Mesendoderm (in vitro differentiated cells): ENCODE measurements around the gene UNC79.

Source experiments
- DNase-seq: peaks from one replicate; pipeline ENCODE4 v3.0.0; 2013
- H2AK5ac ChIP-seq: 2 replicates; pipeline ENCODE4 v1.6.1; 2013; ENCODE audit warnings: low read length, inconsistent platforms
- H2BK120ac ChIP-seq: 2 replicates; pipeline ENCODE4 v1.6.1; 2013; ENCODE audit warnings: low read depth, mild to moderate bottlenecking, low read length, moderate library complexity, mixed read lengths
- H2BK15ac ChIP-seq: replicated peaks from 2 replicates; pipeline ENCODE4 v1.6.1; 2013; ENCODE audit warnings: low read depth, mild to moderate bottlenecking, moderate library complexity
- H2BK5ac ChIP-seq: 2 replicates; pipeline ENCODE4 v1.6.1; 2013; ENCODE audit warnings: low read length, inconsistent platforms
- H3K18ac ChIP-seq: 2 replicates; pipeline ENCODE4 v1.6.1; 2013; ENCODE audit warnings: mild to moderate bottlenecking, low read length, mixed read lengths
- H3K23ac ChIP-seq: one replicate; pipeline ENCODE4 v1.6.1; 2013; ENCODE audit warnings: low read length
- H3K27ac ChIP-seq: 2 replicates; pipeline ENCODE4 v1.5.1; 2013; ENCODE audit warnings: low read depth, mild to moderate bottlenecking, inconsistent platforms, low read length, moderate library complexity
- H3K27me3 ChIP-seq: 2 replicates; pipeline ENCODE4 v1.6.1; 2013; ENCODE audit warnings: low read length, control low read depth, mild to moderate bottlenecking, inconsistent platforms; ENCODE audit not compliant: insufficient read depth, poor library complexity
- H3K36me3 ChIP-seq: 2 replicates; pipeline ENCODE4 v1.6.1; 2013; ENCODE audit warnings: low read length, inconsistent platforms; ENCODE audit not compliant: control insufficient read depth, insufficient read depth
- H3K4ac ChIP-seq: one replicate; pipeline ENCODE4 v1.6.1; 2013; ENCODE audit warnings: low read depth, mild to moderate bottlenecking, low read length, moderate library complexity
- H3K4me1 ChIP-seq: 2 replicates; pipeline ENCODE4 v1.6.1; 2013; ENCODE audit warnings: low read depth, low read length, inconsistent platforms; ENCODE audit not compliant: control insufficient read depth
- H3K4me2 ChIP-seq: 2 replicates; pipeline ENCODE4 v1.6.1; 2013; ENCODE audit warnings: low read length
- H3K4me3 ChIP-seq: 2 replicates; pipeline ENCODE4 v1.5.1; 2013; ENCODE audit warnings: mild to moderate bottlenecking, low read length
- H3K56ac ChIP-seq: one replicate; pipeline ENCODE4 v1.6.1; 2013; ENCODE audit warnings: low read length
- H3K79me1 ChIP-seq: 2 replicates; pipeline ENCODE4 v1.6.1; 2013; ENCODE audit warnings: low read length, inconsistent platforms
- H3K79me2 ChIP-seq: 2 replicates; pipeline ENCODE4 v1.6.1; 2013; ENCODE audit warnings: mild to moderate bottlenecking, low read length; ENCODE audit not compliant: control insufficient read depth, insufficient read depth
- H3K9ac ChIP-seq: 2 replicates; pipeline ENCODE4 v1.6.1; 2013; ENCODE audit warnings: low read length, inconsistent platforms
- H4K5ac ChIP-seq: one replicate; pipeline ENCODE4 v1.6.1; 2013; ENCODE audit warnings: low read length
- H4K8ac ChIP-seq: one replicate; pipeline ENCODE4 v1.6.1; 2013; ENCODE audit warnings: low read depth, mild to moderate bottlenecking, control low read depth, low read length, moderate library complexity
- WGBS: extraction: QIAGEN DNeasy Blood & Tissue Kit; methylation state at CpG from one replicate; pipeline ENCODE4 v1.1.7; 2013; ENCODE audit warnings: low lambda C conversion rate, missing lambda C conversion rate; ENCODE audit not compliant: insufficient coverage; ENCODE audit errors: extremely low coverage; 5-methylcytosine and 5-hydroxymethylcytosine counted together

UNC79 gene

GRCh38 chr14:93683226-93683625, 252.5 kb downstream of the UNC79 start:
- no CpG with 5 or more reads among the region's 5 CpGs for WGBS
- Histone ChIP-seq H3K18ac (no peak overlapping the region), H4K8ac (no peak overlapping the region), H2AK5ac (no peak overlapping the region), H4K5ac (no peak overlapping the region), H3K4ac (no peak overlapping the region), H3K36me3 (no peaks in the 10 kb centered on the region), H3K9ac (no peak overlapping the region), H3K27ac (no peak overlapping the region), H3K27me3 (no peaks in the 10 kb centered on the region), H2BK15ac (no peak overlapping the region), H3K56ac (no peak overlapping the region), H2BK5ac (no peak overlapping the region), H3K4me2 (no peak overlapping the region), H3K79me2 (no peaks in the 10 kb centered on the region), H2BK120ac (no peak overlapping the region), H3K4me1 (peaks cover 7% of the 10 kb centered on the region), H3K79me1 (no peaks in the 10 kb centered on the region), H3K23ac (no peak overlapping the region), H3K4me3 (no peak overlapping the region)
- DNase-seq: peak; percentile 89

DNA sequence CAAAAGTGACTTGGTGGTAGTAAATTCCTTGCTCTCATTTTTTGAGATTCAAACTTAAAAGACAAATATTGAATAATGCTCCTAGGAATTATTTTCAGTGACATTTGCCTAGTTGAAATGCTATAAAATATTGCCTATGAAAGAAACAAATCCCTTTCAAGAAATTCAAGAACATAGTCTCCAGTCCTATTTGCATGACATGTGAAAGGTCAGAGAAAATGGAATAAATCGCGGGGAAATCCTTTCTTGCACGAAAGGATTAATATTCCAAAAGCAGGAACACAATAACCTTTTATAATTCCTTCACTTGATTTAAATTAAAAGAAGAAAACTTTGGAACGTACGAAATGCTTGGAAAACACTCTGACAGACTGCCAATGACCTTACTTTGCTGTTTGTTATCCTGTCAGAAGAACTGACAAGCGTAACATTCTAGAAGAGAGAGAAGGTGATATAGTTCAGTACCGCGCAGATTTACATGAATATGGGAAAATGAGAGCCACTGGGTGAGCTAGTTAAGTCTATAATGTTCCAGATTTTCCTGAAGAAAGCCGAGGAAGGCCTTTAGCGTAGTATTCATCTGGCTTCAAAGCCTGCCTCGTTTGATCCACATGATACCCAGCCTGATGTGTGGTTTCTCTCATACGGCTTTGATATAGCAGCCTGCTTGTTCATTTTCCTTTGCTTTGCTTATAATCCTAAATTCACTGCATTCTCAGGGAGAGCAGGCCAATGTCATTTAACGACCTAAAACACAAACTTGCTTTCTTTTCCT, 254.6 kb downstream of the UNC79 start:
- WGBS: no CpG with 5 or more reads among the region's 13 CpGs
- Histone ChIP-seq H3K36me3 (no peaks in the 10 kb centered on the region), H3K4ac (peak overlapping the region; percentile 43), H3K27ac (no peak overlapping the region), H2BK5ac (no peak overlapping the region), H2BK120ac (no peak overlapping the region), H3K27me3 (no peaks in the 10 kb centered on the region), H3K56ac (no peak overlapping the region), H3K4me1 (peaks cover 11% of the 10 kb centered on the region), H2AK5ac (no peak overlapping the region), H4K8ac (no peak overlapping the region), H3K23ac (no peak overlapping the region), H3K4me2 (no peak overlapping the region), H3K18ac (no peak overlapping the region), H3K79me1 (no peaks in the 10 kb centered on the region), H3K9ac (no peak overlapping the region), H3K79me2 (no peaks in the 10 kb centered on the region), H3K4me3 (no peak overlapping the region), H4K5ac (no peak overlapping the region), H2BK15ac (peak overlapping the region; percentile 85)
- DNase-seq: no peak

DNA sequence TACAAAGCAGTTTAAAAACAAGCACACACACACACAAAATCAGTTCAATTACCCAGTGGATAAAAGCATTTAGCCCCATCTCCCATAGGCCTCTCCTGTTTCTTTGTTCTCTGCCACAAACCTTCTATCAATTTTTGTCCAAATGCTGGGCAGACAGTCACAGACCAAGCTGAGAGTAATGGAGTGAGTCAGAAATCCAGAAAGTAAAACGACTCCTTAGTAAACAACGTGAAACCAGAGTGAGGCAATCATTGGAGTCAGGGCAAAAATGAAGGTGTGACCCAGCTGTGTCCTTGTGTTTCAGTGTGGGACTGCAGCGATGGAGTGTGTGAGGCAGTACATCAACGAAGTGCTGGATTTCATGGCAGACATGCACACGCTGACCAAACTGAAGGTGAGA, 255.5 kb downstream of the UNC79 start:
- Histone ChIP-seq H3K27me3 (no peaks in the 10 kb centered on the region), H2BK120ac (no peak overlapping the region), H3K23ac (no peak overlapping the region), H3K4me3 (no peak overlapping the region), H3K27ac (no peak overlapping the region), H2AK5ac (no peak overlapping the region), H3K79me1 (no peaks in the 10 kb centered on the region), H3K9ac (no peak overlapping the region), H4K5ac (no peak overlapping the region), H2BK5ac (no peak overlapping the region), H3K4me2 (no peak overlapping the region), H3K18ac (no peak overlapping the region), H3K79me2 (no peaks in the 10 kb centered on the region), H3K4ac (no peak overlapping the region), H3K4me1 (peaks cover 14% of the 10 kb centered on the region), H2BK15ac (no peak overlapping the region), H4K8ac (no peak overlapping the region), H3K36me3 (no peaks in the 10 kb centered on the region), H3K56ac (peak overlapping the region; percentile 18)
- no peak for DNase-seq
- no CpG with 5 or more reads among the region's 5 CpGs for WGBS

DNA sequence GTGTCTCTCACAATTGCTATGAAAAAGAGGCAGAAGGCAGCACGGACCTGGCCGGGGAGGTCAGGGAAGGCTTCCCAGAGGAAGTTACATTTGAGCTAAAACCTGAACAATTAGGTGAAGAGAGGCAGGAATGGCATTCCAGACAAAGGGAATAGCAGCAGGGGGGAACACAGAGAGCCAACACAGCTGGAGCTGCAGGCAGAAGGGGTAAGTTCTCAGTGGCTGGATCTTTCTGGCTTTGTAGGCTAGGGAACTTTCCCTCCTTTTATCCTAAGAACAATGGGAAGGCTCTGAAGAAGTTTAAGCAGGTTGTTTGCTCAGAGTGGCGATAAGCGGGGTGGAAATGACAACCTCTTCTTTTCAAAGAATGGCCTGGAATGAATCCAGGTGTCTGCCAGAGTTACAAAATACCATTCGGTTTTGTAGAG, 257.5 kb downstream of the UNC79 start:
- peak overlapping the region; percentile 76 for H3K18ac ChIP-seq
- DNase-seq: peak; percentile 96
- H2BK5ac ChIP-seq: no peak overlapping the region
- no peaks in the 10 kb centered on the region for H3K36me3 ChIP-seq
- no peak overlapping the region for H2BK15ac ChIP-seq
- peak overlapping the region; percentile 61 for H3K27ac ChIP-seq
- H3K4me3 ChIP-seq: no peak overlapping the region
- no peaks in the 10 kb centered on the region for H3K79me1 ChIP-seq
- H3K23ac ChIP-seq: no peak overlapping the region
- H3K9ac ChIP-seq: no peak overlapping the region
- no peak overlapping the region for H4K8ac ChIP-seq
- no peaks in the 10 kb centered on the region for H3K27me3 ChIP-seq
- no CpG with 5 or more reads among the region's 5 CpGs for WGBS
- H3K4ac ChIP-seq: peak overlapping the region; percentile 70
- no peak overlapping the region for H4K5ac ChIP-seq
- H3K56ac ChIP-seq: peak overlapping the region; percentile 17
- H3K79me2 ChIP-seq: no peaks in the 10 kb centered on the region
- H2AK5ac ChIP-seq: no peak overlapping the region
- peaks cover 14% of the 10 kb centered on the region for H3K4me1 ChIP-seq
- H3K4me2 ChIP-seq: no peak overlapping the region
- H2BK120ac ChIP-seq: peak overlapping the region; percentile 82

DNA sequence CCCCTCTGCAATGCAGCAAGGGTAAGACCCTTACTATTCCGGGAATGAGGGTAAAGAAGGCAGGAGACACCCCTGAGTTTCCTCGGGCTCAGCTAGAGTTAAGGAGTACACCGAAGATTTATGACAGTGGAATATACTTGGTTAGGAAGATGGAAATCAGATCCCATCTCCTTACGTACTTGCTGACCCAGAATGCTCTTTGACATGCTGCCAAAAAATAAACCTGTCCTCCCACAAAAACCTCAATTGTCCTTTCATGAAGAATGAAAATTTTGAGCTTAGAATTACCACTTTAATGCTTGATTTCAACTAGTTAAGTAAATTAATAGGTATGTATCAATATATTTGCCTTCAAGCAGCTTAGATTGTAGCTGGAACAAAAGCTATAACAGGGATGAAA, 258.1 kb downstream of the UNC79 start:
- peak overlapping the region; percentile 39 for H3K18ac ChIP-seq
- no peak overlapping the region for H3K4me2 ChIP-seq
- H4K8ac ChIP-seq: no peak overlapping the region
- DNase-seq: no peak
- H3K36me3 ChIP-seq: no peaks in the 10 kb centered on the region
- peak overlapping the region; percentile 85 for H3K4ac ChIP-seq
- no peak overlapping the region for H2BK120ac ChIP-seq
- no peaks in the 10 kb centered on the region for H3K79me2 ChIP-seq
- H3K23ac ChIP-seq: no peak overlapping the region
- no peak overlapping the region for H2BK15ac ChIP-seq
- H4K5ac ChIP-seq: no peak overlapping the region
- no CpG with 5 or more reads among the region's 4 CpGs for WGBS
- peak overlapping the region; percentile 56 for H2BK5ac ChIP-seq
- H3K79me1 ChIP-seq: no peaks in the 10 kb centered on the region
- H3K4me1 ChIP-seq: peaks cover 14% of the 10 kb centered on the region
- H3K56ac ChIP-seq: peak overlapping the region; percentile 73
- peak overlapping the region; percentile 23 for H3K9ac ChIP-seq
- H2AK5ac ChIP-seq: peak overlapping the region; percentile 86
- H3K4me3 ChIP-seq: no peak overlapping the region
- peak overlapping the region; percentile 61 for H3K27ac ChIP-seq
- H3K27me3 ChIP-seq: no peaks in the 10 kb centered on the region

DNA sequence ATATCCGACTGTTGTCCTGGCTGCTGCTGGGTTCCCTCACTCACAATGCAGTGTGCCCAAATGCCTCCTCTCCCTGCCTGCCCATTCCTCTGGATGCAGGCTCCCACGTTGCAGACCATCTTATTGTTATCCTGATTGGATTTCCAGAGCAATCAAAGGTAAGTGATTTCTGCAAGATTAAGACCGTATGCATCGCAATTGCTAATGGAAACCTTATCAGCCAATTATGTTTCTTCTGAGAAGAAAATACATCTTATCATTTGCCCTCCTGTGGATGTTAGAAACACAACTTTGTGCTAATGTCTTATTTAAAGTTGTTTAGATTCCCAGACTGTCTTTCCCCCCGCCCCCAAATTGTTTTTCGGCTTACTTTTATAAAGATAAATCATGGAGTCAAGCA, 259.4 kb downstream of the UNC79 start:
- H3K9ac ChIP-seq: no peak overlapping the region
- no peak overlapping the region for H3K4ac ChIP-seq
- no peak overlapping the region for H4K8ac ChIP-seq
- WGBS: no CpG with 5 or more reads among the region's 6 CpGs
- no peaks in the 10 kb centered on the region for H3K36me3 ChIP-seq
- no peak overlapping the region for H3K4me2 ChIP-seq
- no peaks in the 10 kb centered on the region for H3K79me2 ChIP-seq
- no peak overlapping the region for H3K23ac ChIP-seq
- peak; percentile 86 for DNase-seq
- no peak overlapping the region for H2BK15ac ChIP-seq
- H3K4me3 ChIP-seq: no peak overlapping the region
- no peaks in the 10 kb centered on the region for H3K79me1 ChIP-seq
- H4K5ac ChIP-seq: no peak overlapping the region
- H2BK5ac ChIP-seq: no peak overlapping the region
- H3K18ac ChIP-seq: no peak overlapping the region
- H3K27ac ChIP-seq: no peak overlapping the region
- H3K56ac ChIP-seq: no peak overlapping the region
- no peak overlapping the region for H2BK120ac ChIP-seq
- no peak overlapping the region for H2AK5ac ChIP-seq
- H3K4me1 ChIP-seq: peaks cover 14% of the 10 kb centered on the region
- H3K27me3 ChIP-seq: no peaks in the 10 kb centered on the region
